ENCODE data around the gene MCCC1.

GRCh38 chr3:183142199-183142598 lies 42.9 kb upstream of the MCCC1 start:
- TF ChIP-seq, protein P1, sequence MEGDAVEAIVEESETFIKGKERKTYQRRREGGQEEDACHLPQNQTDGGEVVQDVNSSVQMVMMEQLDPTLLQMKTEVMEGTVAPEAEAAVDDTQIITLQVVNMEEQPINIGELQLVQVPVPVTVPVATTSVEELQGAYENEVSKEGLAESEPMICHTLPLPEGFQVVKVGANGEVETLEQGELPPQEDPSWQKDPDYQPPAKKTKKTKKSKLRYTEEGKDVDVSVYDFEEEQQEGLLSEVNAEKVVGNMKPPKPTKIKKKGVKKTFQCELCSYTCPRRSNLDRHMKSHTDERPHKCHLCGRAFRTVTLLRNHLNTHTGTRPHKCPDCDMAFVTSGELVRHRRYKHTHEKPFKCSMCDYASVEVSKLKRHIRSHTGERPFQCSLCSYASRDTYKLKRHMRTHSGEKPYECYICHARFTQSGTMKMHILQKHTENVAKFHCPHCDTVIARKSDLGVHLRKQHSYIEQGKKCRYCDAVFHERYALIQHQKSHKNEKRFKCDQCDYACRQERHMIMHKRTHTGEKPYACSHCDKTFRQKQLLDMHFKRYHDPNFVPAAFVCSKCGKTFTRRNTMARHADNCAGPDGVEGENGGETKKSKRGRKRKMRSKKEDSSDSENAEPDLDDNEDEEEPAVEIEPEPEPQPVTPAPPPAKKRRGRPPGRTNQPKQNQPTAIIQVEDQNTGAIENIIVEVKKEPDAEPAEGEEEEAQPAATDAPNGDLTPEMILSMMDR (conservative IDR thresholded peaks at IDR 0.05; ENCODE audit: low read length) = no peak
- TF ChIP-seq EZH2phosphoT487 (IDR thresholded peaks at IDR 0.05; ENCODE audit: borderline replicate concordance) = no peak
